HG03196 (cell line): Measurements from ENCODE around the gene GTF3C5.
"Not testable (repeated sequence)": the region's sequence is repeated elsewhere in the genome, so short reads cannot be mapped to it uniquely, and the experiment has no call there.

ENCODE experiments used
- ATAC-seq: cut with Tn5 transposase; IDR thresholded peaks from one replicate; pipeline ENCODE4 v1.9.1; 2021; ENCODE audit not compliant: unreplicated experiment

The GTF3C5 gene

GRCh38 chr9:133088146-133088750 is 57.5 kb downstream of the GTF3C5 start:
- no peak for ATAC-seq

- no peak for ATAC-seq
These were observed 58.0 kb downstream of the GTF3C5 start for GRCh38 chr9:133088756-133089155.

- no peak for ATAC-seq
These were observed 58.5 kb downstream of the GTF3C5 start for GRCh38 chr9:133089271-133089671.

GRCh38 chr9:133090187-133090586 is 59.4 kb downstream of the GTF3C5 start:
- ATAC-seq = no peak

GRCh38 chr9:133090752-133091385 is 60.1 kb downstream of the GTF3C5 start:
- no peak for ATAC-seq

- ATAC-seq = not testable (repeated sequence)
These were observed 63.6 kb downstream of the GTF3C5 start for GRCh38 chr9:133094351-133094750.

GRCh38 chr9:133094842-133095393 is 64.1 kb downstream of the GTF3C5 start:
- ATAC-seq = no peak

GRCh38 chr9:133098104-133098754 is 67.4 kb downstream of the GTF3C5 start:
- ATAC-seq = no peak

- no peak for ATAC-seq
These were observed 68.1 kb downstream of the GTF3C5 start for GRCh38 chr9:133098871-133099270.

- ATAC-seq = no peak
These were observed 69.1 kb downstream of the GTF3C5 start for GRCh38 chr9:133099726-133100505.

- no peak for ATAC-seq
These were observed 69.9 kb downstream of the GTF3C5 start for GRCh38 chr9:133100506-133101355.

GRCh38 chr9:133101356-133102189 is 70.8 kb downstream of the GTF3C5 start:
- ATAC-seq = no peak

- ATAC-seq = no peak
These were observed 71.6 kb downstream of the GTF3C5 start for GRCh38 chr9:133102190-133103021.

- no peak for ATAC-seq
These were observed 72.6 kb downstream of the GTF3C5 start for GRCh38 chr9:133103183-133103986.

GRCh38 chr9:133103987-133104505 is 73.2 kb downstream of the GTF3C5 start:
- no peak for ATAC-seq

- no peak for ATAC-seq
These were observed 74.1 kb downstream of the GTF3C5 start for GRCh38 chr9:133104718-133105460.

GRCh38 chr9:133105461-133105770 is 74.6 kb downstream of the GTF3C5 start:
- no peak for ATAC-seq
